Lower leg skin (tissue), 3 donors: ENCODE results near the gene CISH.

Source experiments
- POLR2A ChIP-seq, 2 donors: fragments of 450-650 bp; IDR thresholded peaks; one replicate each; pipeline ENCODE4 v1.6.1; 2016 to 2017; ENCODE audit warnings: antibody characterized with exemption in 2 of 2, mild to moderate bottlenecking in 1 of 2, moderate library complexity in 1 of 2
- TF ChIP-seq, protein P1 (sequence below), 3 donors: fragments of 450-650 bp; IDR thresholded peaks; one replicate each; pipeline ENCODE4 v1.5.1; 2016; ENCODE audit warnings: antibody characterized with exemption in 3 of 3, mild to moderate bottlenecking in 3 of 3, moderate library complexity in 2 of 3

DNA sequence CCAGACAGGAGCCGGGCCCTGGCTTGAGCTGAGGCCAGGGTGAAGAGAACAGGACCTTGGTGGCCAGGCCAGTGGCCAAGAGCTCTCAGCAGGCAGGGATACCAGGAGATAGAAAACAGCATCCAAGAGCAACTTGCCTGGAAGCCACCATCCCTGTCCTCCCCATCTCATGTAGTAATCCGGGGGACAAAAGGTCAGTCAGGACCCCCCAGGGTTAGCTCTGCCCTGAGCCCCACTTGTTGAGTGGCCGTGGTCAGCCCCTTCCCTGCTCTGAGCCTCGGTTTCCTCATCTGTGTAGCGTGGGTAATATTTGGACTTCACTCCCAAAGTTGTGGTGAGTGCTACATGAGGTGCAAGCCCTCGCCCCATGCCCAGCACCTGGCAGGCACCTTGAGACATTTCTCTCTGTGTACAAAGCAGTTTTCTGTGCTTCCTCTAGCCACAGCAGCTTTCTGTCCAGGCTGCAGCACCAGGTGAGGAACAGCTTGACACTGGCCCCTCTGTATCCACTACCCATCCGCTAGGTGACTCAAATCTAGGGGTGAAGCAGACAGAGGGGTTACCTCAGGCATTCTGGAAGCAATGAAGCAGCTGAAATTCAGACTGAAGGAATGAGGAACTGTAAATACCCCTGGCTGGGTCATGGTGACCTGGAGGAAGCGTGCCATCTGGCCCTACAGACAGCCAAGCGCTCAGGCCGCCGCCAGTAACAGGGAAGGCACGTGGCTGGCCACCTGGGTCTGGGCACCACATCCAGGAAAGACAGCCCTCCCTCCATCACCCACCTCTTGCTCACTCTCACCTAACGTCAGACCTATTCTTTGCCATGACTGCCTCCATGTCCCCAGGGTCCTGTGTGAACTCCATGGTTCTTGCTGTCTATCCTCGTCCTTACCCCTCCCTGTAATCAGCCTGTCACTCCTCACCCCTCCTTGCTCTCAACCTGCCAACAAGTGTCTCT, 6.7 kb downstream of the CISH start:
- no peak for TF ChIP-seq POLR2A (IDR thresholded peaks at IDR 0.05)
- TF ChIP-seq, protein P1, sequence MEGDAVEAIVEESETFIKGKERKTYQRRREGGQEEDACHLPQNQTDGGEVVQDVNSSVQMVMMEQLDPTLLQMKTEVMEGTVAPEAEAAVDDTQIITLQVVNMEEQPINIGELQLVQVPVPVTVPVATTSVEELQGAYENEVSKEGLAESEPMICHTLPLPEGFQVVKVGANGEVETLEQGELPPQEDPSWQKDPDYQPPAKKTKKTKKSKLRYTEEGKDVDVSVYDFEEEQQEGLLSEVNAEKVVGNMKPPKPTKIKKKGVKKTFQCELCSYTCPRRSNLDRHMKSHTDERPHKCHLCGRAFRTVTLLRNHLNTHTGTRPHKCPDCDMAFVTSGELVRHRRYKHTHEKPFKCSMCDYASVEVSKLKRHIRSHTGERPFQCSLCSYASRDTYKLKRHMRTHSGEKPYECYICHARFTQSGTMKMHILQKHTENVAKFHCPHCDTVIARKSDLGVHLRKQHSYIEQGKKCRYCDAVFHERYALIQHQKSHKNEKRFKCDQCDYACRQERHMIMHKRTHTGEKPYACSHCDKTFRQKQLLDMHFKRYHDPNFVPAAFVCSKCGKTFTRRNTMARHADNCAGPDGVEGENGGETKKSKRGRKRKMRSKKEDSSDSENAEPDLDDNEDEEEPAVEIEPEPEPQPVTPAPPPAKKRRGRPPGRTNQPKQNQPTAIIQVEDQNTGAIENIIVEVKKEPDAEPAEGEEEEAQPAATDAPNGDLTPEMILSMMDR (IDR thresholded peaks at IDR 0.05), result no peak
